Stimulated activated CD8-positive, alpha-beta memory T cell treated with anti-CD3 and anti-CD28 coated beads, Interleukin-7, amount 100 ng/mL, for 24 hours (primary cell): ENCODE measurements around the gene PRKAR2A.
"Not testable (repeated sequence)": the region's sequence is repeated elsewhere in the genome, so short reads cannot be mapped to it uniquely, and the experiment has no call there.

Experiments
- DNase-seq: peaks from one replicate; pipeline ENCODE4 v3.0.0-alpha.2; 2020; ENCODE audit warnings: low read depth

The PRKAR2A gene

DNA sequence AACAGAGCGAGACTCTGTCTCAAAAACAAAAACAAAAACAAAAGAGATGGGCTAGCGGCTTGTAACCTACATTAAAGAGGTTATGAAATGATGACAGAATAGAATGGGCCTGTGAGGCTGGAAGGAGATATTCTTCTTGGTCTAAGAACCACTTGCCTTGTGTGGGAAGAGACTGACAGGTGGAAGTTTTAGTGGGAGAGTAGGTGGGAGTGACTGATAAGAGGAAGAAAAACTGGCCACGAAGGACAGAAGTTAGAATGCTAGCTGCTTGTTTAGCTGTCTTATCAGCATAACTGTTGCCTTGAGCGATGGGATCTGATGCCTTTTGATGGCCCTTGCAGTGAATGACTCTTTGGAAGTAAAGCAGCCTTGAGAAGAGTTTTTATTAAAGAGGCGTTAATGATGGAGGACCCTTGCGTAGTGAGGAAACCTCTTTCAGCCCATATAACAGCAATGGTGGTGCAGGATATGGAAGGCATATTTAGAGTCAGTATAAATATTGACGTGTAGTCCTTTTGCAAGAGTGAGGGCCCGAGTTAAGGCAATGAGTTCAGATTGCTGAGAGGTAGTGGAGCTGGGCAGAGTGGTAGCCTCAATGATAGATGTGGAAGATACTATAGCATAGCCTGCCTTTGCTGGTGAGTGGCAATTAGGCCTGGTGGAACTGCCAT, 122.4 kb downstream of the PRKAR2A start:
- DNase-seq, result not testable (repeated sequence)

DNA sequence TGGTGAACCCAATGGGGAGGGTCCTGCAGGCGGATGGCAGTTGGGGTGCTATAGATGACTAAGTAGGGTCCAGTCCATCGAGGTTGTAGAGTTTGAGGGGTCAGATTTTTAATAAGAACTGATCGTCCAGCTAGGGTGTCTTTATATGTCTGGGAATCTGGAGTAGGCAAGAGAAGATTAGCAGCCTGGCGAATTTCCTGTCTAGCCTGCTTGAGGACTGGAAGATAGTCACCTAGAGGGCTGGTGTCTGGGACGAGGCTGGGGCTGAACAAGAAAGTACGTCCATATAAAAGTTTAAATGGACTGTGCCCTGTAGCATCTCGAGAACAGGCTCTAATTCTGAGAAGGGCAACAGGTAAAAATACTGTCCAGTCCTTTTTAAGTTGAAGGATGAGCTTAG, 123.9 kb downstream of the PRKAR2A start:
- no peak for DNase-seq

DNA sequence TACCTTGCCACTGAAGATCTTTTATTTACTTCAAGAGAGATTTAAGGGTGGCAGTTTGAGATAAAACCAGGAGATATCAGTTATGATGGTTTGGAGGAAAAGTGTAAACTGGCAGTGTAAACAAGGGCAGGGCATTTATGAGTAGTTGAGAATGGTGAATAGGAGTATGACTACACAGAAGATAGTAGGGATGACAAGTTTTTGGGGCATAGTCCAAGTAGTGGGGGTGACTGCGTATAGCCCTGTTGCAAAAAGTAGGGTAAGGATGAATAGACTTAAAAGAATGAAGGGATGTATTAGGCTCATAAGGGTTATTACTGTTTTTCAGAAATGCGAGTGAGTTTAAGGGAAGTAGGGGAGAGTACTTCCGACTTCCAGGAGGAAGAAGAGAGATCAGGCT, 124.4 kb downstream of the PRKAR2A start:
- not testable (repeated sequence) for DNase-seq

DNA sequence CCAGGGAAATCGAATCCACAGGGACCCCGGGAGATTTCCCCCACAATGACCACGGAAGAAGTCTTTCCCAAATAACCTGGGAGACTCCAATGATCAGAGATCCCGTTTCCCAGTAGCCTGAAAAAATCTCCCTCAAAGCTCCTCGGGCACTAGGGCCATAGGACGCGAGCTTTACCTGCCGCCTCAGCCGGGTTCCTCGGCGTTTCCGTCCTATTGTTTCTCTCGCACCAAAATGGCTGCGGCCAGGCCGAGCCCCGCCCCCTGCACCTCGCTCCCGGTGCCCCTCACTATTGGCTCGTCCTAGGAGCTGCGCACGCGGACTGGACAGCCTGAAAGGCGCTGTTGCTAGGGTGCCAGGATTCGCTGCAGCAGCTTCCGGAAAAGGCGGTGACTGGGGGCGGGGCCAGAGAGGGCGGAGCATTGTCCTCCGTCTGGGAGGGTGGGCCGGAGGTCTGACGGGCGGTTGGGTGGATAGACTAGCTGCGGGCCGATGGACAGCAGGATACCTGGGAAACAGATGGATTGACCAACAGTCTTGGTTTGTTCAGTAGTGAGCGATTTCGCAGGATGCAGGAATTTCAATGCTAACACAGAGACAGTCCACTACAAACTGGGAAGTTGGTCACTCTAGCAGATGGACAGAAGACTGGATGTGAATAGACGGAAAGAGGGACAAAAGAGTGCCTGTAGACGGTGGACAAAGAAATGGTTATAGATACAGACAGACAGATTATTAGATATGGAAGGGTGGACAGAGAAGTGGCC, 130.5 kb downstream of the PRKAR2A start, which contains the start of gene IP6K2:
TSS of gene IP6K2 (minus strand) at position 240 of the 765 bp plus-strand sequence. CDS start 21,930 bp downstream, outside the sequence.
- peak; percentile 99 for DNase-seq

DNA sequence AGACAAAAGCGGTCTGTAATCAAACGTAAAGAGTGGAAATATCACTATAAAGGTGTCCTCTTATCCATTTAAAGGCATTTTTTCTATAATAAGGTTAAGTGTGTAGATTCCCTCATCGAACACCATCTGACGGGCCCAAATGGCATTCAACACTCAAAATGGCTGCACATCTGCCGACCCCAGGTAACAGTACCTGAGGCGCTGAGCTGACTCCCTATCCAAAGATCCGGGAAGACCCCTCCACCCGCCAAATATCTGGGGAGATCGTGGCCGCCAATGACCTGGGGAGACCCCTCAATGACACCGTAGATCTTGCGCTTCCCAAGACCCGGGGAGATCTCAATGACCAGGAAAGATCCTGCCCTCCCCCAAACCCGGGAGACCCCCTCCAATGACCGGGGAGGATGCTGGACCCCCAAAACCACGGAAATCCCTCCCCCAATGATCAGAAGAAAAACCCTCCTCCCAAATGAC, 131.1 kb downstream of the PRKAR2A start:
- no peak for DNase-seq

DNA sequence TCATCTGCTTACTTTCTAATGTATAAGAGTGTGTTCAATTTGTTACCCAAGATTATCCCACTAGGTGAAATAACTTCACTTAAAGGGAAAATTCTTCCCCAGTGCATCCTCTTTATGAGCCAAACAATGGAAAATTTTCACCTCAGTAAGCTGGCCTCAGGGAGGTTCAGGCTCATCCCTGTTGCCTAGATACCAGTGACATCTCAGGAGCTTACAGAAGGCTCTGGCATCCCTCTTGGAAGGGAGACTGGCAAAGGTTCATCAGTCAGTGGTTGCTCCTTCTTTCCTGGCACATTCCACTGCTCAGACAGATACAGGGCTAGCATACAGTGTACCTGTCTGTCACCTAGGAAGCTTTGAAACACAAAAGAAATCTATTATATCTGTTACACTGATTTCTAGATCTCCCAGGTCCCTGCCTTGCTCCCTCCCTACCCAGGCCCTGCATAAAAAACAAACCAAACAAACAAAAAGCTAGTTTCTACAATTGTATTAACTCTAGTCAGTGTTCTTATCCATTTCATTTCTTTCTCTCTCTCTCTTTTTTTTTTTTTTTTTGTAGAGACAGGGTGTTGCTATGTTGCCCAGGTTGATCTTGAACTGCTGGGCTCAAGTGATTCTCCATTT, 132.4 kb downstream of the PRKAR2A start:
- DNase-seq, result no peak

DNA sequence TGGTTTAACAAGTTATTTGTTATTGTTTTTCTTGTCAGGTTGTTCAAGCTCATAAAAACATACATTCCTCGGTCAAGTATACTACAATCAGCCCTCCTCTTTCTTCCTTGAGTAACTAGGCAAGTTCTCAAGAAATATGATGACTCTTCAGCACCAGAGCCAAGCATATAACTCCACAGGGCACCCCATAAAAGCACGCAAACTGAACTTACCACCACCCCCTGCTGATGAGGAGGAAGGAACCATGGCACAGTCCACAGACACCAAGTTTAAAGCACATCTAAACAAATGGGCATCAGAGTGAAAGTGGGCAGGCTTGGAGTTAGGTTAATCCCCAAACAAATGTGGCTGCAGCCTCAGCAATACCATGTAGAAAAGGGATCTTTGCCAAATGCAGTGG, 135.9 kb downstream of the PRKAR2A start:
- no peak for DNase-seq

DNA sequence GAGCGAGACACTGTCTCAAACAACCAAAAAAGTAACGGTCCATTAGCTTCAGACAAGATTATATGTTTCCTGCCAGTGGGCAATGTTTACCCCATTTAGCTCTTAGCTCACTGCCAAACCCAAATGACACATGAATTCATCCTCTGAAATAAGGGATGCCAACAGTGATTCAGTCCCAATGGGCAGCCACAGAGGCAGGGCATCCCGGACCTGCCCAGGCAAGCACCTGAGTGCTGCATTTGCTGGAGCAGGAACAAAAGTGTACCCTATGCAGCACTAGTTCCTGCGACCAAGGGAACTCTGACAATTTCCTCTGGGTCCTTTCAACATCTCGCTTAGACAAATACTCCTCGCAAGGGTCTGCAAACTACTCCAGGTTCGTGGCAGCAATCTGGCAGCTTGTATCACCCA, 138.6 kb downstream of the PRKAR2A start:
- DNase-seq, result no peak

DNA sequence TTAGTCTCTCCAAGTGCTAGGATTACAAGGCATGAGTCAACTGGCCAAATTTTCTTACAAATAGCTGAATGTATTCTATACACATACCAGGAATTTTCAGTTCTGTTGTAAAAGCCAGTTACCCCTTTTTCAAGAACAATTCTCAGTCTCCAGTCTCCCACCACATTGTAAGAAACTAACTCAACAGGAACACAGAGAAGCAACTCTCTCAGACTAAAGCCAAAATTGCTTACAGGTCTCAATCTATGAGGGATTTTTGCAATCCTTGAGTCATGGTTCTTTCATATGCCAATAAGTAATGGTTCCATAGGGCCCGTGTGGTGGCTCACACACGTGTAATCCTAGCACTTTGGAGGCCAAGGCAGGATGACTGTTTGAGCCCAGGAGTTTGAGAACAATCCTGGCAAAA, 139.2 kb downstream of the PRKAR2A start:
- DNase-seq, result no peak

DNA sequence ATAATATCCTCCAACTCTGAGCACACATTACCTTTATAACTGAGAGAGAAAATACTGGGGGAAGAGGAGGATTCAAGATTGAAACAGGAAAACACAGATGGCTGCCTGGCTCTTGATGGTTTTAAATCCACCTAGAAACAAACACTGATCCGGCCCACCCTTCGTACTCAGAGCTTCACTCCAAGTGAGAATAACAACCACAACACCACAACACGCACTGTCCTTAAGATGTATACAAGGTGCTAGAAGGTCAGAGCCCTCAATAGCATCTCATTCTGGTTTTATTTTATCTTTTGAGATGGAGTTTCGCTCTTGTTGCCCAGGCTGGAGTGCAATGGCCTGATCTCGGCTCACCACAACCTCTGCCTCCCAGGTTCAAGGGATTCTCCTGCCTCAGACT, 140.5 kb downstream of the PRKAR2A start:
- DNase-seq, result no peak

DNA sequence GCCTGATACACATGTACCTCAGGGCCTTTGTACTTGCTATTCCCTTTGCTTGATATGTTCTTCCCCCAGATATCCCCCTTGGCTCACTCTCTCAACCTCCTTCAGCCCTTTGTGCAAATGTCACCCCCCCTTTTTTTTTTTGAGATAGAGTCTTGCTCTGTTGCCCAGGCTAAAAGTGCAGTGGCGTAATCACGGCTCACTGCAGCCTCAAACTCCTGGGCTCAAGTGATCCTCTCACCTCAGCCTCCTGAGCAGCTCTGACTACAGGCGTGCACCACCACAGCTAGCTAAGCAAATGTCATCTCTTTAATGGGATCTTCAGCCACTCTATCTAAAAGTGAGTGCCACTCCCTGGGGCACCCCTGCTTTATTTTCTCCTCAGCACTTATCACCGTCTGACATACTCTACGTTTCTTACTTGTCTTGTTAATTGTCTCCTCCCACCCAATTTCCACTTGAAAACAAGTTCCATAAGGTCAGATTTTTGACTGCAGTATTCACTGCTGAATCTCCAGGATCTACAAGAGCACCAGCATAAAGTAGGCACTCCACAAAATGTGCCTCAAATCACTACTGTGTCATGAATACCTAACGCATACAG, 145.3 kb downstream of the PRKAR2A start:
- no peak for DNase-seq

DNA sequence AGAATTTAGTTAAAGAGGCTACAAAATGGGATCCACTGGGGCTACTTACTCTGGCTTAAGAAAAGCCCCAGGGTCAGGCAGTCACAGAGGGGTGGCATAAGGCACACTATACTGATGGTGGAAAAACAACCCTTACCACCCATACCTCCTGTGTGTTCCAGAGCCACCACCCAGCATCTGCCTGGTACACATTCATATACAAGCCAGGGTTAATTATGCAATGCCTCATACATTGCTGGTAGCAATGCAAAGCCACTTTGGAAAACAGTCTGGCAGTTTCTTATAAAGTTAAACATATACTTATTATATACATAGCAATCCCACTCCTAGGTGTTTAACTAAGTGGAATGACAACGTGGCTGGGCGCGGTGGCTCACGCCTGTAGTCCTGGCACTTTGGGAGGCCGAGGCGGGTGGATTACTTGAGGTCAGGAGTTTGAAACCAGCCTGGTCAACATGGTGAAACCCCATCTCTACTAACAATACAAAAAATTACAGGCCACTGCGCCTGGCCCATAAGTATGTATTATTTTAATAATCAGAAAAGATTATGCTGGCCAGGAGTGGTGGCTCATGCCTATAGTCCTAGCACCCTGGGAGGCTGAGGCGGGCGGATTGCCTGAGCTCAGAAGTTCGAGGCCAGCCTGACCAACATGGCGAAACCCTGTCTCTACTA, 146.8 kb downstream of the PRKAR2A start:
- no peak for DNase-seq

DNA sequence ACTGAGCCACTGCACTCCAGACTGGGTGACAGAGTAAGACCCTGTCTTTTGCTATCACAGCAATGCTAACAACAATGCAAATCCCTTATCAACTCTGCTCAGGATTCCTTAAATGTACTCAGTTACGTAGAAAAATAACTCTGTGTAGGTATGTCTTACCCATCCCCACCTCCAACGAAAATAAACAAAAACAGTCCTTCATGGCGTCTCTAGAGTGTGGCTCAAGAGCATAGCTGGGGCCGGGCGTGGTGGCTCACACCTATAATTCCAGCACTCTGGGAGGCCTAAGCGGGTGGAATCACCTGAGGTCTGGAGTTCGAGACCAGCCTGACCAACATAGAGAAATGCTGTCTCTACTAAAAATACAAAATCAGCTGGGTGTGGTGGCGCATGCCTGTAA, 148.8 kb downstream of the PRKAR2A start:
- DNase-seq, result no peak

DNA sequence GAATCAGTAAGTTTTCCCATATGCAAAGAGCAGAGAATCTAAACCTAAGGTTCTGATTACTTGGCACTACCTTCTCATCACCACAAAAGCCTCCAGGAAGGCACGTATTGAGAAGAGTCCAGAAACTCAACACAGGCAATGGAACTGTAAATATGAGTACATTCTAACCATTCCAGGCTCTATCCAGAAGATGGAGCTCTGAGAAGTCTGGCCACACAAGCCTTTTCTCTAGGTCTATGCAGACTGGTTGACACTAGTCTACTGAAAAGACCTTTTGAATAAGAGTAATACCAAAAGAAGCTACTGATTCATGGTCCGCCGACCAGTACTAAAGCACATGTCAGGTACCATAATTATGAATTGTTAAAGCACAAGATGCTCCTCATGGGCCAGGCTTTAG, 149.7 kb downstream of the PRKAR2A start:
- no peak for DNase-seq

DNA sequence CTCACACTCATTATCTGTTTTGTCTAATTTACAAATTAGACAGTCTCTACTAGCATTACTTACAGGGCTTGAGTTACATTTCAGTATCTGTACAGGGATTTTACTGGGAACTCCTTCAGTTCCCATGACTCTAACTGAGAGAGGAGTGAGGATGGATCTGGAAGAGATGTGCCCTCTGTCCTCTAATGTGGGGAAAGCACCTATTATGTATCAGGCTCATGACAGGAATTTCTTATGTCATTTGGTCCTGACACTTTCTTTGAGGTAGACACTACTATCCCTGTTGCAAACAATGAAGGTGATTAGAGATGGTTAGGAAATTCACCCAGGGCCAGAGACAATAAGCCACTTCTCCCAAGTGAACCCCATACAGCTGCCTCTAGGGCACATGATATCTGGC, 151.1 kb downstream of the PRKAR2A start:
- no peak for DNase-seq
